LNCaP clone FGC (cell line): ENCODE data around the gene OST4.
A peak's percentile ranks its signal among the peaks of the same experiment; 100 is the strongest.

ENCODE experiments used
- DNase-seq: peaks from one replicate; pipeline ENCODE4 v3.0.0-alpha.2; 2011; ENCODE audit warnings: low read depth
- H3K4me3 ChIP-seq: 2 replicates; pipeline ENCODE4 v1.5.1; 2011; ENCODE audit warnings: mild to moderate bottlenecking, low read depth, low read length, control low read depth
- TF ChIP-seq, protein P1 (sequence below): IDR thresholded peaks from 2 replicates; pipeline ENCODE4 v1.5.1; 2012; ENCODE audit warnings: mild to moderate bottlenecking; ENCODE audit not compliant: control insufficient read depth, insufficient read depth; ENCODE audit errors: extremely low read depth

The OST4 gene

GRCh38 chr2:27032495-27033252 lies 38.8 kb downstream of the OST4 start, which contains the start of gene TMEM214:
TSS of gene TMEM214 (plus strand) at chr2:27032965. CDS start at chr2:27033016, 51 bp downstream.
- TF ChIP-seq, protein P1, sequence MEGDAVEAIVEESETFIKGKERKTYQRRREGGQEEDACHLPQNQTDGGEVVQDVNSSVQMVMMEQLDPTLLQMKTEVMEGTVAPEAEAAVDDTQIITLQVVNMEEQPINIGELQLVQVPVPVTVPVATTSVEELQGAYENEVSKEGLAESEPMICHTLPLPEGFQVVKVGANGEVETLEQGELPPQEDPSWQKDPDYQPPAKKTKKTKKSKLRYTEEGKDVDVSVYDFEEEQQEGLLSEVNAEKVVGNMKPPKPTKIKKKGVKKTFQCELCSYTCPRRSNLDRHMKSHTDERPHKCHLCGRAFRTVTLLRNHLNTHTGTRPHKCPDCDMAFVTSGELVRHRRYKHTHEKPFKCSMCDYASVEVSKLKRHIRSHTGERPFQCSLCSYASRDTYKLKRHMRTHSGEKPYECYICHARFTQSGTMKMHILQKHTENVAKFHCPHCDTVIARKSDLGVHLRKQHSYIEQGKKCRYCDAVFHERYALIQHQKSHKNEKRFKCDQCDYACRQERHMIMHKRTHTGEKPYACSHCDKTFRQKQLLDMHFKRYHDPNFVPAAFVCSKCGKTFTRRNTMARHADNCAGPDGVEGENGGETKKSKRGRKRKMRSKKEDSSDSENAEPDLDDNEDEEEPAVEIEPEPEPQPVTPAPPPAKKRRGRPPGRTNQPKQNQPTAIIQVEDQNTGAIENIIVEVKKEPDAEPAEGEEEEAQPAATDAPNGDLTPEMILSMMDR, result no peak
- peak within 1 kb of the TSS; percentile 90 for H3K4me3 ChIP-seq
- DNase-seq, result peak; percentile 50

- DNase-seq, result no peak
- TF ChIP-seq, protein P1, result no peak
Observed at GRCh38 chr2:27029051-27029450, 42.4 kb downstream of the OST4 start.

GRCh38 chr2:27027211-27027651 lies 44.2 kb downstream of the OST4 start:
- DNase-seq, result no peak
- H3K4me3 ChIP-seq, result no peak overlapping the region
- TF ChIP-seq, protein P1, result no peak

More at GRCh38 chr2:27029051-27029450, 42.4 kb downstream of the OST4 start:
- no peak overlapping the region for H3K4me3 ChIP-seq

DNA sequence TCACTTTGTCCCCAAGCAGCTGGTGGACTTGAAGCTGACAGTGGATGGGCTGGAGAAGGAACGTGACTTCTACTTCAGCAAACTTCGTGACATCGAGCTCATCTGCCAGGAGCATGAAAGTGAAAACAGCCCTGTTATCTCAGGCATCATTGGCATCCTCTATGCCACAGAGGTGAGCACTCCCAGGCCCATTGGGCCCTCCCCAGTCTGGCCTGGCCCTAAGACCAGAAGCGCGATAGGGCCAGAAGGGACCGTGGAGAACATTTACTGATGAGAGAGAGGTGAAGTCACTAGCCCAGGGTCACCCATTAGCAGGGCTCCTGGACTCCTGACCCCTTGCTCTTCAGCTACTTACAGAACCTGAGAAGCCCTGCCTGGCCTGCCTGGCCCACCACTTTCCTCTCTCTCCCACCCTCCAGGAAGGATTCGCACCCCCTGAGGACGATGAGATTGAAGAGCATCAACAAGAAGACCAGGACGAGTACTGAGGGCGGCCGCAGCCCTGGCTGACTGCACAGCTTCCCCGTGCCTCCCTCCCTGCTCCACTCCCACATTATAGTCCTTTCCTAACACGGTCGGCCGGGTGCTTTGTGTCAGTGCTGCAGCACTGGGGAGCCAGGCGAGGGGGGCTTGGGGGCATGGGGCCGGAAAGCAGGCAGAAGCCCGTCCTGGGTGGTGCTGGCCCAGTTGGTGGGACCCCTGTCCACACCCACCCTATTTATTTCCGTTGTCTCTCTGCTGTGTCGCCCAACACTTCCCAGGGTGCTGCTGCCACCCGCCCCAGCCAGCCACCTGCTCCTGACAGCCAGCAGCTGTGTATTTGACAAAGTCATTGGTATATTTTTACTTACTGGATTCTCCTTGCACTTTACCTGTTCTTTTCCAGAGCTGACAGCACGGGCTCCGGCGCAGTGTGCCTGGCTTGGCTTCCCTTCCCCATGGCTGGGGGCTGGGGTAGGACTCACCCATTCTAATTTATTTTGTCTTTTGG lies 45.3 kb downstream of the OST4 start:
- DNase-seq, result no peak
- no peak overlapping the region for H3K4me3 ChIP-seq
- TF ChIP-seq, protein P1, result no peak

DNA sequence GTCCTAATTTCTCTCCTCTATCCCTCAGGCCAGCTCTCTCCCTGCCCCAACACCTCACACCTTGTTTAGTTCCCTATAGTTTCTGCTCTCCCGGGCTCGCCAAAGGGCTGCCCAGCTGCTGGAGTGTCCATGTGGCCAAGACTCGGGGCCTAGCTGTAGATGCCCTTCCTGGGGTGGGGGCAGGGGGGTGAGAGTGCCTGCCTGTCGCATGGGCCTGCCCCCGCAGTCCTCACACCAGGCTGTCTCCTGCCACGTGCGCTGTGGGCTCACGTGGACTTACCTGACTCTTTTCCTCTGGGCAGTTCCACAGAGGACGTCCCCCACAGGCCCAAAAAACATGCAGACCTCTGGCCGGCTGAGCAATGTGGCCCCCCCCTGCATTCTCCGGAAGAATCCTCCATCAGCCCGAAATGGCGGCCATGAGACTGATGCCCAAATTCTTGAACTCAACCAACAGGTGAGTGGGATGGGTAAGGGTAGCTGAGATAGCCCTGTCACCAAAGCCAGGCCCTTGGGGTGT lies 46.1 kb downstream of the OST4 start:
- H3K4me3 ChIP-seq, result no peak overlapping the region
- TF ChIP-seq, protein P1, result no peak
- DNase-seq, result no peak

DNA sequence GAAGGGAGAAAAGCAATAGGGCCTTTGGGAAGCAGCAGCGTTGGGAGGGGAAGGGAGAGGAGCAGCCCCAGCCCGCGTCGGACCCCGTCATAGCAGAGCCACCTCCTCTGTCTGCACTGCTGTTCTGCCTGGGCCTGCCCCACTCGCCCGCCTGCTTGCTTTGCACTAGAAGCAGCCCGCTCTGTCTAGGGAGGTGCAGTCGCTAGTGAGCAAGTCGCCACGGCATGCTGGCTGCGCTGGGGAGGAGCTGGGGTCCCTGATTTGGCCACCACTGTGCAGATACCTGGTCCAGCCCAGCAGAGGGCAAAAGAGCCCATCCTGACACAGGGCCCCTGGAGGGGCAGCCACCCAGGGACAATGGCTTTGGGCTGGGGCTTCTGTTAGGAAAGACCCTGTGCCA lies 46.6 kb downstream of the OST4 start:
- DNase-seq, result no peak
- no peak overlapping the region for H3K4me3 ChIP-seq
- TF ChIP-seq, protein P1, result no peak
